Endothelial cell of umbilical vein (primary cell): ENCODE measurements around the gene FPR1. TPM values are rescaled to one million over a fixed set of nuclear protein-coding genes. Genes with fewer than 3 reads are reported as not detected.

Experiments
- BruUV-seq: library from RNA; stranded (reverse); fragments of 400-500 nt; replicated peaks from 2 replicates; lab custom pipeline; 2021; lab: Mats Ljungman, UMichigan
- CTCF ChIA-PET: fragments of 300-600, 350-600 bp; sonication (Branson Sonifier 250); formaldehyde crosslinking; loops from one replicate; lab custom pipeline; 2021; ENCODE audit warnings: antibody characterized with exemption, inconsistent platforms; lab: Charles Lee
- POLR2A ChIA-PET: fragments of 300-600, 350-600 bp; sonication (Branson Sonifier 250); formaldehyde crosslinking; loops from one replicate; lab custom pipeline; 2021; ENCODE audit warnings: antibody characterized with exemption, inconsistent platforms; lab: Charles Lee
- DNase-seq: peaks from one replicate; pipeline ENCODE4 v3.0.0-alpha.2; 2011; ENCODE audit warnings: low read depth, low spot score
- FAIRE-seq: peaks from 2 replicates; lab custom pipeline; 2011; peaks lifted over from hg19 to GRCh38; lab: Jason Lieb, UNC
- H2AFZ ChIP-seq: 2 replicates; pipeline ENCODE4 v1.6.0; 2012; ENCODE audit warnings: low read depth, low read length, control low read depth, inconsistent platforms
- H3K27ac ChIP-seq: 2 replicates; pipeline ENCODE4 v1.5.1; 2011; ENCODE audit warnings: low read depth, mild to moderate bottlenecking, control low read depth, low read length, moderate library complexity; ENCODE audit not compliant: insufficient read depth
- H3K27me3 ChIP-seq, 2 experiments: 2 replicates each; pipeline versions ENCODE4 v1.6.0 to v1.6.1; 2011; ENCODE audit warnings: low read length in 2 of 2, mixed read lengths in 1 of 2; ENCODE audit not compliant: control insufficient read depth in 2 of 2, insufficient read depth in 2 of 2
- H3K36me3 ChIP-seq, 2 experiments: 2 replicates in 1 of 2; 3 replicates in 1 of 2; pipeline ENCODE4 v1.5.1; 2011; ENCODE audit warnings: low read length in 2 of 2, mild to moderate bottlenecking in 1 of 2, moderate library complexity in 1 of 2; ENCODE audit not compliant: control insufficient read depth in 2 of 2, insufficient read depth in 2 of 2; ENCODE audit errors: extremely low read depth in 1 of 2
- H3K4me1 ChIP-seq: 3 replicates; pipeline ENCODE4 v1.5.1; 2011; ENCODE audit warnings: mild to moderate bottlenecking, low read length; ENCODE audit not compliant: control insufficient read depth, insufficient read depth; ENCODE audit errors: extremely low read depth
- H3K4me2 ChIP-seq: 2 replicates; pipeline ENCODE4 v1.6.1; 2011; ENCODE audit warnings: low read length, control low read depth, mixed read lengths; ENCODE audit not compliant: insufficient read depth
- H3K4me3 ChIP-seq, 3 experiments: fragments of 200-600 bp in 1 of 3; sonication (generic), shearing (Covaris generic) in 1 of 3; replicated peaks in 1 of 3; 2 replicates each; pipeline ENCODE4 v1.5.1; 2011 to 2016; ENCODE audit warnings: control low read depth in 3 of 3, low read length in 3 of 3, mild to moderate bottlenecking in 2 of 3, inconsistent platforms in 1 of 3, low read depth in 1 of 3, moderate library complexity in 1 of 3; ENCODE audit not compliant: insufficient read depth in 1 of 3
- H3K79me2 ChIP-seq: 2 replicates; pipeline ENCODE4 v1.6.0; 2012; ENCODE audit warnings: low read length, inconsistent platforms; ENCODE audit not compliant: control insufficient read depth, insufficient read depth
- H3K9ac ChIP-seq: replicated peaks from 2 replicates; pipeline ENCODE3; 2011; ENCODE audit warnings: low read length, control low read depth; ENCODE audit not compliant: insufficient read depth; ENCODE audit errors: extremely low read depth
- H3K9me1 ChIP-seq: replicated peaks from 3 replicates; pipeline ENCODE4 v1.6.0; 2011; ENCODE audit warnings: mild to moderate bottlenecking, low read length; ENCODE audit not compliant: control insufficient read depth, insufficient read depth; ENCODE audit errors: extremely low read depth
- H3K9me3 ChIP-seq: replicated peaks from 2 replicates; pipeline ENCODE4 v1.5.1; 2012; ENCODE audit warnings: low read length, inconsistent platforms; ENCODE audit not compliant: control insufficient read depth, insufficient read depth
- H4K20me1 ChIP-seq: replicated peaks from 2 replicates; pipeline ENCODE3; 2011; ENCODE audit warnings: mild to moderate bottlenecking, low read length; ENCODE audit not compliant: control insufficient read depth, insufficient read depth; ENCODE audit errors: extremely low read depth
- EZH2 ChIP-seq: IDR thresholded peaks from 2 replicates; pipeline ENCODE4 v1.6.1; 2012; ENCODE audit warnings: borderline replicate concordance, low read depth, mild to moderate bottlenecking, moderate library complexity, low read length, inconsistent platforms; ENCODE audit not compliant: severe bottlenecking
- FOS ChIP-seq: IDR thresholded peaks from 2 replicates; pipeline ENCODE4 v1.6.1; 2011; ENCODE audit warnings: mild to moderate bottlenecking, low read length, moderate library complexity, borderline replicate concordance; ENCODE audit not compliant: insufficient read depth
- POLR2A ChIP-seq: IDR thresholded peaks from 2 replicates; pipeline ENCODE4 v1.6.1; 2012; ENCODE audit warnings: low read depth, mild to moderate bottlenecking, control low read depth, low read length
- POLR2AphosphoS5 ChIP-seq: IDR thresholded peaks from 2 replicates; pipeline ENCODE4 v1.6.1; 2012; ENCODE audit warnings: low read depth, mild to moderate bottlenecking, control low read depth, low read length, moderate library complexity; ENCODE audit not compliant: insufficient read depth
- dilution Hi-C: fragments of 300-500 bp; cut with MboI; formaldehyde crosslinking; loops from one replicate; pipeline ENCODE4 v1.15.0; 2019; ENCODE audit warnings: low sequenced_read_pairs; ENCODE audit not compliant: extremely low pct_ligation_motif_present
- intact Hi-C: fragments of 100-400 bp; cut with micrococcal nuclease; formaldehyde crosslinking; loops from one replicate; pipeline ENCODE4 v1.10.0; 2022
- polyA plus RNA-seq, 4 experiments: library from polyadenylated mRNA; depleted of rRNA in 3 of 4; stranded (reverse) in 3 of 4; unstranded in 1 of 4; fragments of >200 nt; gene quantifications; 2 replicates each; pipeline versions ENCODE4 v1.2.1 to v1.2.3, GENCODE V29; 2011 to 2012; ENCODE audit warnings: missing spikeins in 1 of 4
- total RNA-seq: library from RNA; stranded (reverse); gene quantifications from 2 replicates; pipeline ENCODE4 v1.2.3, GENCODE V29; 2021
- TF ChIP-seq, protein P1 (sequence below), 2 donors: IDR thresholded peaks; 1 replicate in 1 of 2; 2 replicates in 1 of 2; pipeline ENCODE4 v1.5.1; 2011; ENCODE audit warnings: low read length in 2 of 2, mild to moderate bottlenecking in 2 of 2, moderate library complexity in 2 of 2, control low read depth in 1 of 2, inconsistent platforms in 1 of 2, low read depth in 1 of 2; ENCODE audit not compliant: insufficient read depth in 1 of 2; ENCODE audit errors: extremely low read depth in 1 of 2

The FPR1 gene
- total and polyA plus RNA-seq, 2 donors (not counting 3 experiments of a cell fraction or from before 2014, with no cell fraction given), result not detected

DNA sequence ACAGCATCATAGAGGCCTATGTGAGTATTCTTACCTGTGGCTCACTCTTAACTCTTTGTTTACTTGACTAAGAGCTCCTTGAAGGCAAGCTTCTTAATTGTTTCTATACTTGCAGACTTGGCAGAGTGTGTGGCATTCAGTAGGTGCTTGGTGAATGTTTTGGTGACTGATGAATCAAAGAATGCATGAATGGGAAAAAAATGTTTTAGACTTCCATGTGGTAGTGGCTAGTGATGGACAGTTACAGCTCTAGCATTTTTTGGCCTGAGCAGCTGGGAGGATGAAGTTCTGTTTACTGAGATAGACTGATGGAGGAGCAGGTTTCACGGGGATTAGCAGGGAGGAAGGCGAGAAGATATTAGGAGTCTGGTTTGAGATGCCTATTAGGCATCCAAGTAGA lies 41.5 kb downstream of the FPR1 start:
- ChIA-PET CTCF (interaction anchor here (1.0 to 1.4 kb wide), 2 partner anchors 10 to 49 kb away, joined by 3 to 4 read pairs; no protein-coding TSS in a partner anchor), POLR2A (no interaction called here)
- DNase-seq (no peak), FAIRE-seq (no peak)
- Histone ChIP-seq H4K20me1 (no peaks in the 10 kb centered on the region), H3K27me3 (no peaks in the 10 kb centered on the region), H3K4me3 (no peak overlapping the region), H3K9me3 (no peaks in the 10 kb centered on the region), H3K9me1 (no peaks in the 10 kb centered on the region), H3K4me1 (no peaks in the 10 kb centered on the region), H3K4me2 (no peak overlapping the region), H3K36me3 (peaks cover 9 to 10% of the 10 kb centered on the region in 2 experiments), H3K9ac (no peak overlapping the region), H3K27ac (no peak overlapping the region), H3K79me2 (no peaks in the 10 kb centered on the region), H2AFZ (no peak overlapping the region)
- dilution Hi-C loops (no loop called here), intact Hi-C loops (loop anchor here (2.0 kb wide), 1 partner anchor 527 kb away; no protein-coding TSS in a partner anchor)
- no TSS peak for BruUV-seq
- TF ChIP-seq POLR2A (no peak), POLR2AphosphoS5 (no peak), FOS (no peak)
- TF ChIP-seq, protein P1, sequence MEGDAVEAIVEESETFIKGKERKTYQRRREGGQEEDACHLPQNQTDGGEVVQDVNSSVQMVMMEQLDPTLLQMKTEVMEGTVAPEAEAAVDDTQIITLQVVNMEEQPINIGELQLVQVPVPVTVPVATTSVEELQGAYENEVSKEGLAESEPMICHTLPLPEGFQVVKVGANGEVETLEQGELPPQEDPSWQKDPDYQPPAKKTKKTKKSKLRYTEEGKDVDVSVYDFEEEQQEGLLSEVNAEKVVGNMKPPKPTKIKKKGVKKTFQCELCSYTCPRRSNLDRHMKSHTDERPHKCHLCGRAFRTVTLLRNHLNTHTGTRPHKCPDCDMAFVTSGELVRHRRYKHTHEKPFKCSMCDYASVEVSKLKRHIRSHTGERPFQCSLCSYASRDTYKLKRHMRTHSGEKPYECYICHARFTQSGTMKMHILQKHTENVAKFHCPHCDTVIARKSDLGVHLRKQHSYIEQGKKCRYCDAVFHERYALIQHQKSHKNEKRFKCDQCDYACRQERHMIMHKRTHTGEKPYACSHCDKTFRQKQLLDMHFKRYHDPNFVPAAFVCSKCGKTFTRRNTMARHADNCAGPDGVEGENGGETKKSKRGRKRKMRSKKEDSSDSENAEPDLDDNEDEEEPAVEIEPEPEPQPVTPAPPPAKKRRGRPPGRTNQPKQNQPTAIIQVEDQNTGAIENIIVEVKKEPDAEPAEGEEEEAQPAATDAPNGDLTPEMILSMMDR (IDR thresholded peaks at IDR 0.05; ENCODE audit: extremely low read depth in 1 of 2, insufficient read depth in 1 of 2, low read depth in 1 of 2, low read length in 2 of 2), result no peak

DNA sequence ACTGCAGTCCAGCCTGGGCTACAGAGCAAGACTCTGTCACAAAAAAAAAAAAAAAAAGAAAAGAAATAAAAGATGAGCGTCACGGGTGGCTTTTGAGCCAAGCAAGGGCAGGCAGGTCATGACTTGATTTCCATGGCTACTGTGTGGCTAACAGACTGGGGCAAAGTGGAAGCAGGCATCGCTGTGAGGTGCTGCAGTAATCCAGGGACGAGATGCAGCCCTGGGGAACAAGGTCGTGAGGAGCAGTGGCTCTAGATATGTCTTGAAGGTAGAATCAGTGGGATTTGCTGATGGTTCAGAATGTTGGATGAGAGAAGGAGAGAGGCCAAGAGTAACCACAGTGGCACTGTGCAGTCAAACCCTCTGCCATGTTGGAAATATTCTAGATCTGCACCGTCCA lies 42.1 kb downstream of the FPR1 start:
- no TSS peak for BruUV-seq

More for the DNA sequence above, 42.1 kb downstream of the FPR1 start:
- no peak for FAIRE-seq
- Histone ChIP-seq H3K9me1 (no peaks in the 10 kb centered on the region), H3K4me2 (no peak overlapping the region), H3K27ac (no peak overlapping the region), H4K20me1 (no peaks in the 10 kb centered on the region), H3K4me3 (no peak overlapping the region), H3K36me3 (peaks cover 11 to 13% of the 10 kb centered on the region in 2 experiments), H3K27me3 (no peaks in the 10 kb centered on the region), H3K4me1 (no peaks in the 10 kb centered on the region), H3K79me2 (no peaks in the 10 kb centered on the region), H2AFZ (no peak overlapping the region), H3K9ac (no peak overlapping the region), H3K9me3 (no peaks in the 10 kb centered on the region)
- POLR2A ChIA-PET, result interaction anchor here (0.6 to 0.7 kb wide), 2 partner anchors 12 to 842 kb away, joined by 6 to 10 read pairs; no protein-coding TSS in a partner anchor
- CTCF ChIA-PET, result interaction anchor here (0.6 to 1.0 kb wide), 3 partner anchors 33 to 1543 kb away, joined by 3 to 6 read pairs (median 4); no protein-coding TSS in a partner anchor
- DNase-seq, result no peak
- dilution Hi-C loops, result no loop called here
- TF ChIP-seq POLR2A (no peak), EZH2 (no peak)
- TF ChIP-seq, protein P1 (IDR thresholded peaks at IDR 0.05; ENCODE audit: extremely low read depth in 1 of 2, insufficient read depth in 1 of 2, low read depth in 1 of 2, low read length in 2 of 2), result no peak
- intact Hi-C loops, result no loop called here
